ENCODE results near the gene GPR55. TPM values are rescaled to one million over a fixed set of nuclear protein-coding genes. Genes with fewer than 3 reads are reported as not detected.

Gene GPR55
- total and polyA plus RNA-seq, 2 donors (not counting 1 experiment from before 2014, with no cell fraction given), result 3.0 to 4.1 TPM

DNA sequence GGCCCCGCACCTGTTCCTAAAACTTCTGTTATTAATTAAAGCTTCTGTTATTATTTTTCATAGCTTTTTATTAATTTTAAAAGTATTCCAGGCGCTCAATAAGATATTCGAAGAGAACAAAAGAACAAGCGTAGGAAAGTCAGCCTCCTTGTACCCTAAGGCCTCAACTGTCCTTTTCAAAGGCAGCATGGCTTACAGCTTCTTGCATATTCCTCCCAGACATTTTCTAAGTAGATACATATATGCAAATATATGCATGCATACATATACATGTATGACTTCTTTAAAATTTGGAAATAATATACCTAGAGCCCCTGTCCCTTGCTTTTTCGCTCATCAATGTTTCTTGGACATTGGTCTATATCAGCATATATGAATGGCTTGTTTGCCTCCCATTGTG, 12.3 kb downstream of the GPR55 start:
- ATAC-seq (ENCODE audit: low read depth), result no peak
- no peaks in the 10 kb centered on the region for H4K20me1 ChIP-seq (ENCODE audit: control insufficient read depth, insufficient read depth, low read length, poor library complexity, severe bottlenecking)
- H3K27ac ChIP-seq (ENCODE audit: low read length in 2 of 2), result no peak overlapping the region
- no peak overlapping the region for H3K4me3 Mint-ChIP-seq
- H3K9me3 Mint-ChIP-seq (ENCODE audit: insufficient read depth), result no peaks in the 10 kb centered on the region
- no peak for TF ChIP-seq EZH2 (IDR thresholded peaks at IDR 0.05; ENCODE audit: borderline replicate concordance, insufficient read depth, low read depth, low read length, poor library complexity, severe bottlenecking)
- TF ChIP-seq, protein P1, sequence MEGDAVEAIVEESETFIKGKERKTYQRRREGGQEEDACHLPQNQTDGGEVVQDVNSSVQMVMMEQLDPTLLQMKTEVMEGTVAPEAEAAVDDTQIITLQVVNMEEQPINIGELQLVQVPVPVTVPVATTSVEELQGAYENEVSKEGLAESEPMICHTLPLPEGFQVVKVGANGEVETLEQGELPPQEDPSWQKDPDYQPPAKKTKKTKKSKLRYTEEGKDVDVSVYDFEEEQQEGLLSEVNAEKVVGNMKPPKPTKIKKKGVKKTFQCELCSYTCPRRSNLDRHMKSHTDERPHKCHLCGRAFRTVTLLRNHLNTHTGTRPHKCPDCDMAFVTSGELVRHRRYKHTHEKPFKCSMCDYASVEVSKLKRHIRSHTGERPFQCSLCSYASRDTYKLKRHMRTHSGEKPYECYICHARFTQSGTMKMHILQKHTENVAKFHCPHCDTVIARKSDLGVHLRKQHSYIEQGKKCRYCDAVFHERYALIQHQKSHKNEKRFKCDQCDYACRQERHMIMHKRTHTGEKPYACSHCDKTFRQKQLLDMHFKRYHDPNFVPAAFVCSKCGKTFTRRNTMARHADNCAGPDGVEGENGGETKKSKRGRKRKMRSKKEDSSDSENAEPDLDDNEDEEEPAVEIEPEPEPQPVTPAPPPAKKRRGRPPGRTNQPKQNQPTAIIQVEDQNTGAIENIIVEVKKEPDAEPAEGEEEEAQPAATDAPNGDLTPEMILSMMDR (IDR thresholded peaks at IDR 0.05), result no peak
- no peak for DNase-seq
- no peaks in the 10 kb centered on the region for H3K27me3 Mint-ChIP-seq
- ChIA-PET CTCF (interaction anchor here (0.7 to 5.4 kb wide), 18 partner anchors 10 to 386 kb away, joined by 3 to 91 read pairs (median 4); partner anchors contain the start of genes GPR55 and ITM2C), POLR2A (no interaction called here)
- no peaks in the 10 kb centered on the region for H3K27me3 ChIP-seq (replicated peaks in 1 of 4; ENCODE audit: control extremely low read depth in 1 of 4, control insufficient read depth in 3 of 4, insufficient read depth in 4 of 4, low read length in 3 of 4)
- no CpG with 5 or more reads among the region's 5 CpGs for WGBS (ENCODE audit: insufficient coverage)
- H3K4me1 ChIP-seq (ENCODE audit: control insufficient read depth in 2 of 2, insufficient read depth in 2 of 2, low read length in 2 of 2), result peaks cover 0 to 12% of the 10 kb centered on the region in 2 donors
- no peaks in the 10 kb centered on the region for H3K9me3 ChIP-seq (ENCODE audit: control extremely low read depth in 1 of 3, control insufficient read depth in 2 of 3, insufficient read depth in 1 of 3, low read length in 2 of 3)
- H3K27ac Mint-ChIP-seq, result no peak overlapping the region
- intact Hi-C loops (cut with micrococcal nuclease), result loop anchor here (1.0 kb wide), 3 partner anchors 48 to 88 kb away; partner anchors contain the start of gene ITM2C
- no peaks in the 10 kb centered on the region for H3K36me3 ChIP-seq (replicated peaks in 1 of 2; ENCODE audit: control extremely low read depth in 1 of 2, control insufficient read depth in 1 of 2, extremely low read depth in 1 of 2, insufficient read depth in 2 of 2, low read length in 1 of 2)
- no peak overlapping the region for H3K4me3 ChIP-seq (ENCODE audit: control extremely low read depth in 1 of 5, extremely low read depth in 1 of 5, insufficient read depth in 1 of 5, low read depth in 2 of 5, low read length in 4 of 5)
- H3K4me1 Mint-ChIP-seq, result peaks cover 19% of the 10 kb centered on the region
- H2AFZ ChIP-seq (ENCODE audit: insufficient read depth, low read depth, low read length, poor library complexity, severe bottlenecking), result no peak overlapping the region
- H3K79me2 ChIP-seq (ENCODE audit: control insufficient read depth, insufficient read depth, low read length), result no peaks in the 10 kb centered on the region
- no peak overlapping the region for H3K9ac ChIP-seq (ENCODE audit: low read length)
- no peak overlapping the region for H3K4me2 ChIP-seq (replicated peaks; ENCODE audit: low read depth, low read length, poor library complexity, severe bottlenecking)

DNA sequence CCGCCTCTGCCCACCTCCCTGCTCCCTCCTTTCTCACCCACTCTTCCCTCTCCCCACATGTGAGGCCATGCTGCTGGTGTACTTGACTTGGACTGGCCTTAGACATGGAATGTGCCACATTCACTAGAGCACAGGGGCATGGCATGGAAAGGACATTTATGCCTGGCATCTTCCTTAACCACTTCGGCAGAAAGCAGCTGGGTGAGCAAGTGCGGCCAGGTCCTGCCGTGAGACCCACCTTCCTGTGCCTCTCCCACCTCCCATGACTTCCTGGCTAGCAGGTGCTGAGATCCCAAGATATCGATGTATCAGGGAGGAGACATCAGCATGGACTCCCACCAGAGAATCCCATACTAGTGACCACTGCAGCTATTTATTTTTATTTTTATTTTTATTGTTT, 13.0 kb downstream of the GPR55 start:
- ChIA-PET CTCF (interaction anchor here (0.7 to 5.4 kb wide), 10 partner anchors 9 to 88 kb away, joined by 3 to 91 read pairs (median 9); partner anchors contain the start of gene ITM2C), POLR2A (no interaction called here)
- Histone ChIP-seq H3K9ac (ENCODE audit: low read length) (no peak overlapping the region), H3K9me3 (ENCODE audit: control extremely low read depth in 1 of 3, control insufficient read depth in 2 of 3, insufficient read depth in 1 of 3, low read length in 2 of 3) (no peaks in the 10 kb centered on the region), H3K4me2 (replicated peaks; ENCODE audit: low read depth, low read length, poor library complexity, severe bottlenecking) (no peak overlapping the region), H3K4me3 (ENCODE audit: control extremely low read depth in 1 of 5, extremely low read depth in 1 of 5, insufficient read depth in 1 of 5, low read depth in 2 of 5, low read length in 4 of 5) (no peak overlapping the region), H3K27me3 (replicated peaks in 1 of 4; ENCODE audit: control extremely low read depth in 1 of 4, control insufficient read depth in 3 of 4, insufficient read depth in 4 of 4, low read length in 3 of 4) (no peaks in the 10 kb centered on the region), H3K36me3 (replicated peaks in 1 of 2; ENCODE audit: control extremely low read depth in 1 of 2, control insufficient read depth in 1 of 2, extremely low read depth in 1 of 2, insufficient read depth in 2 of 2, low read length in 1 of 2) (no peaks in the 10 kb centered on the region), H3K27ac (ENCODE audit: low read length in 2 of 2) (no peak overlapping the region), H4K20me1 (ENCODE audit: control insufficient read depth, insufficient read depth, low read length, poor library complexity, severe bottlenecking) (no peaks in the 10 kb centered on the region), H3K4me1 (ENCODE audit: control insufficient read depth in 2 of 2, insufficient read depth in 2 of 2, low read length in 2 of 2) (peaks cover 0 to 12% of the 10 kb centered on the region in 2 donors), H2AFZ (ENCODE audit: insufficient read depth, low read depth, low read length, poor library complexity, severe bottlenecking) (no peak overlapping the region), H3K79me2 (ENCODE audit: control insufficient read depth, insufficient read depth, low read length) (no peaks in the 10 kb centered on the region)
- ATAC-seq (ENCODE audit: low read depth) (no peak), DNase-seq (no peak)
- TF ChIP-seq EZH2 (IDR thresholded peaks at IDR 0.05; ENCODE audit: borderline replicate concordance, insufficient read depth, low read depth, low read length, poor library complexity, severe bottlenecking), result no peak
- TF ChIP-seq, protein P1 (IDR thresholded peaks at IDR 0.05), result no peak
- H3K27ac Mint-ChIP-seq, result no peak overlapping the region
- peaks cover 19% of the 10 kb centered on the region for H3K4me1 Mint-ChIP-seq
- H3K27me3 Mint-ChIP-seq, result no peaks in the 10 kb centered on the region
- no peak overlapping the region for H3K4me3 Mint-ChIP-seq
- no peaks in the 10 kb centered on the region for H3K9me3 Mint-ChIP-seq (ENCODE audit: insufficient read depth)
- intact Hi-C loops (cut with micrococcal nuclease), result no loop called here
- WGBS (ENCODE audit: insufficient coverage), result 87% methylated on average over 4 of the region's 5 CpGs

Data from B cell (primary cell).